BJ (cell line): ENCODE measurements around the gene VAV2. TPM values are rescaled to one million over a fixed set of nuclear protein-coding genes. Genes with fewer than 3 reads are reported as not detected.

Experiments
- CTCF ChIA-PET: fragments of 350-600 bp; formaldehyde crosslinking; extraction: SDS; loops from one replicate; lab custom pipeline; 2021; ENCODE audit warnings: antibody characterized with exemption, inconsistent platforms; lab: Yijun Ruan, JAX
- POLR2A ChIA-PET: fragments of 300-600 bp; sonication (Branson Sonifier 250); formaldehyde crosslinking; extraction: SDS; loops from one replicate; lab custom pipeline; 2021; ENCODE audit warnings: antibody characterized with exemption; lab: Charles Lee
- DNase-seq: peaks from one replicate; pipeline ENCODE4 v3.0.0-alpha.2; 2011; ENCODE audit warnings: low read depth
- H3K27me3 ChIP-seq: 2 replicates; pipeline ENCODE4 v1.6.0; 2011; ENCODE audit warnings: low read length; ENCODE audit not compliant: control insufficient read depth, insufficient read depth
- H3K36me3 ChIP-seq: 2 replicates; pipeline ENCODE4 v1.5.1; 2011; ENCODE audit warnings: low read length; ENCODE audit not compliant: control insufficient read depth, insufficient read depth
- H3K4me3 ChIP-seq: 2 replicates; pipeline ENCODE4 v1.5.1; 2011; ENCODE audit warnings: low read depth, mild to moderate bottlenecking, control low read depth, low read length
- polyA plus RNA-seq: library from polyadenylated mRNA; depleted of rRNA; stranded (reverse); fragments of >200 nt; gene quantifications from 2 replicates; pipeline ENCODE4 v1.2.3, GENCODE V29; 2011
- TF ChIP-seq, protein P1 (sequence below): IDR thresholded peaks from 2 replicates; pipeline ENCODE4 v1.5.1; 2011; ENCODE audit warnings: low read depth, mild to moderate bottlenecking, control low read depth, inconsistent platforms, low read length, moderate library complexity; ENCODE audit not compliant: insufficient read depth

VAV2 gene
- polyA plus RNA-seq, 1 experiment: 9.9 TPM

DNA sequence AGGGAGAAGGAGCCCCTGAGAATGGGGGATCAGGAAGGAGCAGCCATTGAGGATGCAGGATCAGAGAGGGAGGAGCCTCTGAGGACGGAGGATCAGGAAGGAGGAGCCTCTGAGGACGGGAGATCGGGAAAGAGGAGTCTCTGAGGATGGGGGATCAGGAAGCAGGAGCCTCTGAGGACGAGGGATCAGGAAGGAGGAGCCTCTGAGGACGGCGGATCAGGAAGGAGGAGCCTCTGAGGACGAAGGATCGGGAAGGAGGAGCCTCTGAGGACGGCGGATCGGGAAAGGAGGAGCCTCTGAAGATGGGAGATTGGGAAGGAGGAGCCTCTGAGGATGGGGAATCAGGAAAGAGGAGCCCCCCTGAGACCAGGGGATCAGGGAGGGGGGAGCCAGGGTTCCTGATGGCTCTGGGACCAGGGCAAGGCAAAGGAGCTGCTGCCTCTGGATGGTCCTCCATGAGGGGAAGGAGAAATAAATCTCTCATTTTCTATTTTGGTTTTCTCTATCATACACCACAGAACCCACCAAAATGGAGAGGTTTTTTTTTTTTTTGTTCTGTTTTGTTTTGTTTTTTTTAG is 231.3 kb downstream of the VAV2 start:
- TF ChIP-seq, protein P1, sequence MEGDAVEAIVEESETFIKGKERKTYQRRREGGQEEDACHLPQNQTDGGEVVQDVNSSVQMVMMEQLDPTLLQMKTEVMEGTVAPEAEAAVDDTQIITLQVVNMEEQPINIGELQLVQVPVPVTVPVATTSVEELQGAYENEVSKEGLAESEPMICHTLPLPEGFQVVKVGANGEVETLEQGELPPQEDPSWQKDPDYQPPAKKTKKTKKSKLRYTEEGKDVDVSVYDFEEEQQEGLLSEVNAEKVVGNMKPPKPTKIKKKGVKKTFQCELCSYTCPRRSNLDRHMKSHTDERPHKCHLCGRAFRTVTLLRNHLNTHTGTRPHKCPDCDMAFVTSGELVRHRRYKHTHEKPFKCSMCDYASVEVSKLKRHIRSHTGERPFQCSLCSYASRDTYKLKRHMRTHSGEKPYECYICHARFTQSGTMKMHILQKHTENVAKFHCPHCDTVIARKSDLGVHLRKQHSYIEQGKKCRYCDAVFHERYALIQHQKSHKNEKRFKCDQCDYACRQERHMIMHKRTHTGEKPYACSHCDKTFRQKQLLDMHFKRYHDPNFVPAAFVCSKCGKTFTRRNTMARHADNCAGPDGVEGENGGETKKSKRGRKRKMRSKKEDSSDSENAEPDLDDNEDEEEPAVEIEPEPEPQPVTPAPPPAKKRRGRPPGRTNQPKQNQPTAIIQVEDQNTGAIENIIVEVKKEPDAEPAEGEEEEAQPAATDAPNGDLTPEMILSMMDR: no peak
- Histone ChIP-seq H3K4me3 (no peak overlapping the region), H3K27me3 (no peaks in the 10 kb centered on the region), H3K36me3 (peaks cover 10% of the 10 kb centered on the region)
- DNase-seq: no peak
- CTCF ChIA-PET: interaction anchor here (1.6 kb wide), 1 partner anchor 18 kb away, joined by 6 read pairs; no protein-coding TSS in a partner anchor
- POLR2A ChIA-PET: no interaction called here

DNA sequence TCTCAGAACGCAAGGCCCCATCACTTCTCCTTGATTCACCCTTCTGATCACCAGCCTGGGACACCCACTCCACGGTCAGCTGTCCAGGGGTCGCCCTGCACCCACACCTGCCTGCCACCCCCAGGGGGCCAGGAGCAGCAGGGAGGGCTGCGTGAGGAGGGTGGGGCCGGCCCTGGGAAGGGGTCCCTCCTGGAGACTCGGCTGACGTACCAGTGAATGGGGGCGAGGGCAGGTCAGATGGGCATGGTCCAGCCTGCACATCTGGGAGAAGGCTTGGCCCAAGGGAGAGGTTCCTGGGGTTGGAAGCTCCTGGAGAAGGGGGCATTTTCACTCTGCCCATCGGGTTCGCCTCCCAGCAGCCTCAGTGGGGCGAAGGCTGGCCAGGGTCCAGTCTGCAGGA is 232.2 kb downstream of the VAV2 start:
- H3K4me3 ChIP-seq: no peak overlapping the region
- ChIA-PET CTCF (interaction anchor here (1.1 to 1.6 kb wide), 2 partner anchors 17 to 339 kb away, joined by 3 to 6 read pairs; no protein-coding TSS in a partner anchor), POLR2A (no interaction called here)
- TF ChIP-seq, protein P1: no peak
- DNase-seq: no peak
- H3K27me3 ChIP-seq: no peaks in the 10 kb centered on the region
- H3K36me3 ChIP-seq: peaks cover 10% of the 10 kb centered on the region

DNA sequence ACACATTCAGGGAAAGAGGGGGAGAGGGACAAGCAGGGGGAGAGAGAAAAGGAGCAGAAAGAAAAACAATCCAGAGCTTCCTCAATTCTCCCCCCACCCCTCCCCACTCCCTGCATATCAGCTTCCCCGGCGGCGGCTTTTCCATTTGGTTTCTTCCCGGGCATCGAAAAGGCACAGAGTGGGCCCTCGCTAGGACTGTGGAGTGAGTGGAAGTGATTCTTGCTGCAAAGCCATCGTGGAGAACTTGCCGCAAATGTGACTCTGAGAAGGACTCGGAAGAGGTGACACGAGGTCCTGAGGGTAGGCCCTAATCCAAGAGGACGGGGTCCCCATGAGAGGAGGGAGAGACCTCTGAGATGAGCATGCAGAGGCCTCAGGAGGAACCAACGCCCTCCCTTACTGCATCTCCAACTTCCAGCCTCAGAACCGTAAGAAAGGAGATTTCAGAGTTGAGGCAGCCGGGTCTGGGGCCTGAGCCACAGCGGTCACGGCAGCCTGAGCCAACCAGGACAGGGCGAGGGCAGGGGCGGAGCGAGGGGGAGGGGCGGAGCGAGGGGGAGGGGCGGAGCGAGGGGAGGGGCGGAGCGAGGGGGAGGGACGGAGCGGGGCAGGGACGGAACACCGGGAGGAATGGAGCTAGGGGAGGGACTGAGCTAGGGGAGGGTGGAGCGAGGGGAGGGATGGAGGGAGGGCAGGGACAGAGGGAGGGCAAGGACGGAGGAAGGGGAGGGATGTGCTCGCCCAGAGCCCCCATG is 232.8 kb downstream of the VAV2 start:
- H3K36me3 ChIP-seq: peaks cover 10% of the 10 kb centered on the region
- TF ChIP-seq, protein P1: no peak
- no peak overlapping the region for H3K4me3 ChIP-seq
- H3K27me3 ChIP-seq: no peaks in the 10 kb centered on the region
- POLR2A ChIA-PET: no interaction called here
- CTCF ChIA-PET: interaction anchor here (1.1 to 1.6 kb wide), 2 partner anchors 16 to 340 kb away, joined by 3 to 6 read pairs; no protein-coding TSS in a partner anchor
- DNase-seq: no peak

DNA sequence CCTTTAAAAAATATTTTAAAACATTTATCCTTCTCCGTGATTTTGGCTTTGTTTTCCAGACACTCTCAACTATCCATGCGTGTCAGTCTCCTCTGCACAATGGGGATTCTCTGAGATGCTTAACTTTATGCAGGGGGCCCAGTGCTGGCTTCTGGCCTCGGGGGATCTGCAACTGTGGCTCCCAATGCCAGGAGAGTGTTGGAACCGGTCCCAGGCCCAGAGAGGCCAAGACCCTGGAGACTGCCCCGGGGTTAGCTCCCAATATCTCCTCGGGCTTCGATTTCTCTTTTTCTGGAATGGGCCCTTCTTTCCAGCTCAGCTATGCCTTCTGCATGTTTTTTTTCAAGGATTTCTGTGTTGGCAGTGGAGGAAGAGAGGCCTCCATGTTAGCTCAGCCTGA is 233.9 kb downstream of the VAV2 start:
- Histone ChIP-seq H3K4me3 (no peak overlapping the region), H3K36me3 (peaks cover 5% of the 10 kb centered on the region), H3K27me3 (no peaks in the 10 kb centered on the region)
- POLR2A ChIA-PET: no interaction called here
- TF ChIP-seq, protein P1: no peak
- CTCF ChIA-PET: interaction anchor here (3.5 kb wide), 1 partner anchor 15 kb away, joined by 15 read pairs; no protein-coding TSS in a partner anchor
- DNase-seq: no peak

DNA sequence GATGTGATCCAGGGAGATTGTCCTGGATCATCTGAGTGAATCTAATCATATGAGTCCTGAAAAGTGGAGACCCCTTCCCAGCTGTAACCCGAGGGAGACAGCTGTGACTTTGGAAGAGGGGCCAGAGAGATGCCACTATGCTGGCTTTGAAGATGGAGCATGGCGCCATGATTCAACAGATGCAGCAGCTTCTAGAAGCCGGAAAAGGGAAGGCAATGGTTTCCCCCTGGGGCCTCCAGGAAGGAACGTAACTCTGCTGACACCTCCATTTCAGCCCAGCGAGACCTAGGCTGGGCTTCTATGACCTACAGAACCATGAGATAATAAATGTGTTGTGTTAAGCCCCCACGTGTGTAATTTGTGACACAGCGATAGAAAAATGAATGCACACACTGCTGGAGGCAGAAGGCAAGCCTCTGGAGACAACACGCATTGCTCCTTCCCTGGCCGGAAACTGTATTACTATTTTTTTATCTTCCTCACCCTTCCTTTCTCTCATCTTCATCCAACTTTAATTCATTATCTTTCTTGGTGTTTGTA is 237.4 kb downstream of the VAV2 start:
- ChIA-PET POLR2A (no interaction called here), CTCF (interaction anchor here (4.9 kb wide), 1 partner anchor 12 kb away, joined by 31 read pairs; no protein-coding TSS in a partner anchor)
- Histone ChIP-seq H3K36me3 (no peaks in the 10 kb centered on the region; the same call in 1 of the 2 replicates), H3K4me3 (no peak overlapping the region), H3K27me3 (no peaks in the 10 kb centered on the region; the same call in 1 of the 2 replicates)
- TF ChIP-seq, protein P1: no peak
- DNase-seq: no peak
